K562 (cell line): ENCODE results near the gene HSBP1L1.
A peak's percentile ranks its signal among the peaks of the same experiment; 100 is the strongest.

Source experiments
- AFF4 ChIP-seq: sonication (generic); formaldehyde crosslinking; IDR thresholded peaks from 2 replicates; pipeline ENCODE4 v1.8.0; 2023; ENCODE audit warnings: mild to moderate bottlenecking, missing genetic modification reagents
- CBX5 ChIP-seq: IDR thresholded peaks from 2 replicates; pipeline ENCODE4 v1.6.1; 2014; ENCODE audit warnings: low read depth, borderline replicate concordance
- CHD4 ChIP-seq: fragments of 200-600 bp; sonication (generic); IDR thresholded peaks from 3 replicates; pipeline ENCODE4 v1.6.1; 2012; ENCODE audit warnings: low read depth, mild to moderate bottlenecking, mixed read lengths, low read length, inconsistent platforms; ENCODE audit not compliant: insufficient read depth, insufficient replicate concordance, poor library complexity, severe bottlenecking
- CTCF ChIP-seq, 3 experiments: IDR thresholded peaks in 2 of 3; conservative IDR thresholded peaks in 1 of 3; 2 replicates each; pipeline ENCODE4 v1.5.1; 2011 to 2012; ENCODE audit warnings: low read length in 3 of 3, mild to moderate bottlenecking in 3 of 3, control low read depth in 2 of 3, improper control_type of control experiment in 1 of 3, inconsistent platforms in 1 of 3, low read depth in 1 of 3, mixed read lengths in 1 of 3, moderate library complexity in 1 of 3; ENCODE audit not compliant: insufficient read depth in 2 of 3
- E2F4 ChIP-seq: sonication (generic); formaldehyde crosslinking; IDR thresholded peaks from 2 replicates; pipeline ENCODE4 v1.8.0; 2022; ENCODE audit warnings: mild to moderate bottlenecking, low read depth, missing genetic modification reagents
- ELF2 ChIP-seq: fragments of 250-450 bp; sonication (Bioruptor Pico); IDR thresholded peaks from 2 replicates; pipeline ENCODE4 v1.5.0; 2021; ENCODE audit warnings: mild to moderate bottlenecking
- HOMEZ ChIP-seq: fragments of 250-450 bp; sonication (Bioruptor Pico); IDR thresholded peaks from 2 replicates; pipeline ENCODE4 v1.4.0; 2020; ENCODE audit warnings: mild to moderate bottlenecking, moderate library complexity
- ILK ChIP-seq: fragments of 450-650 bp; IDR thresholded peaks from 2 replicates; pipeline ENCODE4 v1.6.1; 2016; ENCODE audit warnings: missing genetic modification characterization, low read depth, mild to moderate bottlenecking, missing compliant biosample characterization, moderate library complexity, borderline replicate concordance
- SNIP1 ChIP-seq: fragments of 450-650 bp; IDR thresholded peaks from 2 replicates; pipeline ENCODE4 v1.7.1; 2017; ENCODE audit warnings: low read depth, mild to moderate bottlenecking
- TCFL5 ChIP-seq: fragments of 250-450 bp; sonication (Bioruptor Pico); conservative IDR thresholded peaks from 2 replicates; pipeline ENCODE4 v1.6.1; 2021; ENCODE audit warnings: mild to moderate bottlenecking, moderate library complexity, matching md5 sums
- ZNF24 ChIP-seq: fragments of 450-650 bp; IDR thresholded peaks from 2 replicates; pipeline ENCODE4 v1.6.1; 2016
- ZNF740 ChIP-seq, 3 experiments: fragments of 200-800 bp in 1 of 3; sonication (Bioruptor generic) in 1 of 3; sonication (generic) in 1 of 3; formaldehyde crosslinking in 1 of 3; IDR thresholded peaks; 2 replicates each; pipeline versions ENCODE4 v1.6.1 to v1.8.0; 2016 to 2022; ENCODE audit warnings: mild to moderate bottlenecking in 2 of 3, missing compliant biosample characterization in 2 of 3, missing genetic modification characterization in 2 of 3, missing genetic modification reagents in 1 of 3

- TF ChIP-seq ZNF740 (CRISPR knock-in tag; IDR thresholded peaks at IDR 0.05), result no peak
- TF ChIP-seq ZNF740 (tag; IDR thresholded peaks at IDR 0.05), result no peak
- TF ChIP-seq TCFL5 (CRISPR knock-in tag), result no peak
- no peak for TF ChIP-seq ZNF24
- TF ChIP-seq CTCF (IDR thresholded peaks at IDR 0.05 in 2 of 3, conservative IDR thresholded peaks at IDR 0.05 in 1 of 3; ENCODE audit: insufficient read depth in 2 of 3, low read depth in 1 of 3, low read length in 3 of 3), result peak in 2 of 3 experiments; percentile 8 to 37; a peak in 2 of 6 replicates
- no peak for TF ChIP-seq CBX5
- no peak for TF ChIP-seq SNIP1
- no peak for TF ChIP-seq ILK (tag)
- no peak for TF ChIP-seq AFF4 (CRISPR knock-in tag)
- TF ChIP-seq ELF2 (CRISPR knock-in tag), result no peak
- no peak for TF ChIP-seq HOMEZ
- TF ChIP-seq E2F4 (CRISPR knock-in tag), result no peak
- TF ChIP-seq CHD4, result no peak
Measured at GRCh38 chr18:79982736-79983135, 18.3 kb downstream of the HSBP1L1 start.
